Measurements from ENCODE around the gene CFHR2.

Gene CFHR2

DNA sequence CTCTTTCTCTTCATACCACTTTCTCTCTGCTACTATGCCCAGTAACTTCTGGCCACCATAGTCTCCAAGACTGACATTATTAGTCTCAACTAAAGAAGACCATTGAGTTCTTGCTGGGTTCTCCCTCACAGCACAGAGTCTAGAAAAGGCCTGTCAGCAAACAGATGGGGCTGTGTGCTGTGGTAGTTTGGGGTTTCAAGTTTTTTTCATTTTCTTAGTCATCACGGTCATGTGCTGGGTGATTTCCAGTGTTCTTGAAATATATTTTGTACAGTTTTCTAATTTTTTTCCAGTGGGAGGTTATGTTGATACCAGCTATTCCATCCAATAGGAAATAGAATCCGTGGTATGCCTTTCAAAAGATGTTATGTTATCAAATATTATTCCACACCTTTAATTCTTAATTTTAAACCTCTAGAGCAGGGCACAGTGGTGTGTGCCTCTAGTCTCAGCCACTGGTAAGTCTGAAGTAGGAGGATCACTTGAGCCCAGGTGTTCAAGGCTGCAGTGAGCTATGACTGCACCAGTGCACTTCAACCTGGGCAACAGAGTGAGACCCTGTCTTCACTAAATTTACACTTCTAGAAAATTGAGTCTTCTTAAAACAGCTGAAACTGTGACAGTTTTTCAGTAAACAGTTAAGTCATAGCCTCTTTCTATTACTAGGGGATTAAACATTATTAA is 8.3 kb downstream of the CFHR2 start:
- TF ChIP-seq, protein P1, sequence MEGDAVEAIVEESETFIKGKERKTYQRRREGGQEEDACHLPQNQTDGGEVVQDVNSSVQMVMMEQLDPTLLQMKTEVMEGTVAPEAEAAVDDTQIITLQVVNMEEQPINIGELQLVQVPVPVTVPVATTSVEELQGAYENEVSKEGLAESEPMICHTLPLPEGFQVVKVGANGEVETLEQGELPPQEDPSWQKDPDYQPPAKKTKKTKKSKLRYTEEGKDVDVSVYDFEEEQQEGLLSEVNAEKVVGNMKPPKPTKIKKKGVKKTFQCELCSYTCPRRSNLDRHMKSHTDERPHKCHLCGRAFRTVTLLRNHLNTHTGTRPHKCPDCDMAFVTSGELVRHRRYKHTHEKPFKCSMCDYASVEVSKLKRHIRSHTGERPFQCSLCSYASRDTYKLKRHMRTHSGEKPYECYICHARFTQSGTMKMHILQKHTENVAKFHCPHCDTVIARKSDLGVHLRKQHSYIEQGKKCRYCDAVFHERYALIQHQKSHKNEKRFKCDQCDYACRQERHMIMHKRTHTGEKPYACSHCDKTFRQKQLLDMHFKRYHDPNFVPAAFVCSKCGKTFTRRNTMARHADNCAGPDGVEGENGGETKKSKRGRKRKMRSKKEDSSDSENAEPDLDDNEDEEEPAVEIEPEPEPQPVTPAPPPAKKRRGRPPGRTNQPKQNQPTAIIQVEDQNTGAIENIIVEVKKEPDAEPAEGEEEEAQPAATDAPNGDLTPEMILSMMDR (IDR thresholded peaks at IDR 0.05; ENCODE audit: low read depth, low read length), result no peak
- DNase-seq (ENCODE audit: extremely low read depth, low read depth), result no peak

DNA sequence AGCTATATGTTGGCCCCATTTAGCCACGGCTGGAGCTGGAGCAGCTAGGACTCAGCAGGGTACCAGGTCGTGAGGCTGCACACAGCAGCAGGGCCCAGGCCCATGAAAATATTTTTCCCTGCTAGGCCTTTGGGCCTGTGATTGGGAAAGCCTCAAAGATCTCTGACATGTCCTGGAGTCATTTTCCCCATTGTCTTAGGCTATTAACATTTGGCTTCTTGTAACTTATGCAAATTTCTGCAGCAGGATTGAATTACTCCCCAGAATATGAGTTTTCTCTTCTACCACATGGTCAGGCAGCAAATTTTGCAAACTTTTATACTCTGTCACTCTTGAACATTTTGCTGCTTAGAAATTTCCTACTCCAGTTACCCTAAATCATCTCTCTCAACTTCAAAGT is 11.2 kb downstream of the CFHR2 start:
- TF ChIP-seq, protein P1 (IDR thresholded peaks at IDR 0.05; ENCODE audit: low read depth, low read length), result no peak
- DNase-seq (ENCODE audit: extremely low read depth, low read depth), result no peak

- TF ChIP-seq, protein P1 (IDR thresholded peaks at IDR 0.05; ENCODE audit: low read depth, low read length), result no peak
- no peak for DNase-seq (ENCODE audit: extremely low read depth, low read depth)
These were observed 12.4 kb downstream of the CFHR2 start for GRCh38 chr1:196955926-196956325.

DNA sequence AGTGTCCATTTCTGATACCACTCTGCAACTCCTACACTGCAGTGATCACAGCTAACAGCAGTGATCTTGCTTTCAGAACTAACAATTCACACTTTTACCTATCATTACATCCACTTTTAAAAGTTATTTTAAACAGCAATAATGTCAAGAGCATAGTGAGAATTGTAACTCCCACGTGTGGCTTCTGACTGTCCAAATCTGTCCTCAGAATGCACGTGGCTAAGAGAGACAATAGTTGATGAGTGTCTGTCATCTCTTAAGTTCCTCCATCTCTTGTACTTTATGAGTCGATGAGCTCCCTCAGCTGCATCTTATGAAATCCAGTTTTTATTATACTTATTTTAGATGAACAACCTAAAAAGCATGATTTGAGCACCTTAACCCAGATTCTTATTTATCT is 17.3 kb downstream of the CFHR2 start:
- TF ChIP-seq, protein P1 (IDR thresholded peaks at IDR 0.05; ENCODE audit: low read depth, low read length), result no peak

GRCh38 chr1:196970182-196970581 is 26.6 kb downstream of the CFHR2 start:
- TF ChIP-seq, protein P1 (IDR thresholded peaks at IDR 0.05; ENCODE audit: low read depth, low read length), result no peak

More for the DNA sequence above, 17.3 kb downstream of the CFHR2 start:
- DNase-seq (ENCODE audit: extremely low read depth, low read depth), result no peak

DNA sequence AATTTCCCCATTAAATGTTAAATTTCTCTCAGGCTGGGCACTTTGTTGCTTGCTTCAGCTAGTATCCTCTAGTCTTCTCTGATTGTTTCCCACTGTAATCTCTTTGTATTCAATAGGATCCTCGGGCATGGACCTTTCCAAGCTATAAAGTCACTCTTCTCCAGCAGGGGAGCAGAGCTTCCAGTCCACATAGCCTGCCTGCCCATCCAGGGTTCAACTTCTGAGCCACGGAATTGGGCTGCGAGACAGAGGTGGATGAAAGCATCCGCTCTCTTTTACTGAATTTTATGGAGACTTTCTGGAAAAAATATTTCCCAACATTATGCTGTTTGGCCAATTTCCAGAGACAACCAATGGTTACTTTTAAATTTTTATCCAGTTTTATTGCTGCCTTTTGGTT is 32.7 kb downstream of the CFHR2 start:
- no peak for DNase-seq (ENCODE audit: extremely low read depth, low read depth)
- TF ChIP-seq, protein P1 (IDR thresholded peaks at IDR 0.05; ENCODE audit: low read depth, low read length), result no peak

More at GRCh38 chr1:196970182-196970581, 26.6 kb downstream of the CFHR2 start:
- DNase-seq (ENCODE audit: extremely low read depth, low read depth), result no peak

- TF ChIP-seq, protein P1 (IDR thresholded peaks at IDR 0.05; ENCODE audit: low read depth, low read length), result no peak
These were observed 33.7 kb downstream of the CFHR2 start, which contains the start of gene CFHR5 for GRCh38 chr1:196977278-196977677. TSS of gene CFHR5 (plus strand) at chr1:196977556. CDS start at chr1:196977665, 109 bp downstream.

More at GRCh38 chr1:196977278-196977677, 33.7 kb downstream of the CFHR2 start, which contains the start of gene CFHR5:
- DNase-seq (ENCODE audit: extremely low read depth, low read depth), result no peak

All from AG09319 (cell line).